ENCODE results near the gene ACE2. TPM values are rescaled to one million over a fixed set of nuclear protein-coding genes. Genes with fewer than 3 reads are reported as not detected.
"Not testable (repeated sequence)": the region's sequence is repeated elsewhere in the genome, so short reads cannot be mapped to it uniquely, and the experiment has no call there.

Gene ACE2
- polyA plus RNA-seq (2011; rRNA removed) (not detected in 2 replicates), polyA minus RNA-seq (2011; rRNA and poly(A)+ RNA removed) (not detected in 2 replicates)

DNA sequence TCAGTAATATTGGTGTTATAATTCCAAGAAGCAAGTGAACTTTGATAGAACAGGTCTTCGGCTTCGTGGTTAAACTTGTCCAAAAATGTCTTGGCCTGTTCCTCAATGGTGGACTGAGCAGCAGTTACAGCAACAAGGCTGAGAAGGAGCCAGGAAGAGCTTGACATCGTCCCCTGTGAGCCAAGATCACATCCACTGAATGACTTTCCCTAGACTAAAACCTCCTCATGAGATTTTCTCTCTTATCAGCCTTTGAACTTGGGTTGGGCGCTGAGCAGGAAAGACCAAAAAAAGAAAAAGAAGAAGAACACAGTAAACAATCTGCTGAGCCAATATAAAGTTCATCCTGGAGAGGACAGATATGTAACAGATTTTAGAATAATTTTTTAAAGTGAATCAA, at the start of gene ACE2:
ACE2 (minus strand) TSS at position 216 of the 400 bp plus-strand sequence; CDS start at position 167, 49 bp downstream.
- DNase-seq (ENCODE audit: low read depth): no peak
- TF ChIP-seq, protein P1, sequence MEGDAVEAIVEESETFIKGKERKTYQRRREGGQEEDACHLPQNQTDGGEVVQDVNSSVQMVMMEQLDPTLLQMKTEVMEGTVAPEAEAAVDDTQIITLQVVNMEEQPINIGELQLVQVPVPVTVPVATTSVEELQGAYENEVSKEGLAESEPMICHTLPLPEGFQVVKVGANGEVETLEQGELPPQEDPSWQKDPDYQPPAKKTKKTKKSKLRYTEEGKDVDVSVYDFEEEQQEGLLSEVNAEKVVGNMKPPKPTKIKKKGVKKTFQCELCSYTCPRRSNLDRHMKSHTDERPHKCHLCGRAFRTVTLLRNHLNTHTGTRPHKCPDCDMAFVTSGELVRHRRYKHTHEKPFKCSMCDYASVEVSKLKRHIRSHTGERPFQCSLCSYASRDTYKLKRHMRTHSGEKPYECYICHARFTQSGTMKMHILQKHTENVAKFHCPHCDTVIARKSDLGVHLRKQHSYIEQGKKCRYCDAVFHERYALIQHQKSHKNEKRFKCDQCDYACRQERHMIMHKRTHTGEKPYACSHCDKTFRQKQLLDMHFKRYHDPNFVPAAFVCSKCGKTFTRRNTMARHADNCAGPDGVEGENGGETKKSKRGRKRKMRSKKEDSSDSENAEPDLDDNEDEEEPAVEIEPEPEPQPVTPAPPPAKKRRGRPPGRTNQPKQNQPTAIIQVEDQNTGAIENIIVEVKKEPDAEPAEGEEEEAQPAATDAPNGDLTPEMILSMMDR (IDR thresholded peaks at IDR 0.05; ENCODE audit: insufficient read depth, low read depth, low read length): no peak
- H3K27me3 ChIP-seq (ENCODE audit: control insufficient read depth, insufficient read depth, low read length): no peaks in the 10 kb centered on the region
- no peaks in the 10 kb centered on the region for H3K36me3 ChIP-seq (ENCODE audit: control insufficient read depth, insufficient read depth, low read length)
- POLR2A ChIA-PET: no interaction called here
- CTCF ChIA-PET: no interaction called here
- H3K4me3 ChIP-seq (ENCODE audit: low read depth, low read length): no peak within 1 kb of the TSS

DNA sequence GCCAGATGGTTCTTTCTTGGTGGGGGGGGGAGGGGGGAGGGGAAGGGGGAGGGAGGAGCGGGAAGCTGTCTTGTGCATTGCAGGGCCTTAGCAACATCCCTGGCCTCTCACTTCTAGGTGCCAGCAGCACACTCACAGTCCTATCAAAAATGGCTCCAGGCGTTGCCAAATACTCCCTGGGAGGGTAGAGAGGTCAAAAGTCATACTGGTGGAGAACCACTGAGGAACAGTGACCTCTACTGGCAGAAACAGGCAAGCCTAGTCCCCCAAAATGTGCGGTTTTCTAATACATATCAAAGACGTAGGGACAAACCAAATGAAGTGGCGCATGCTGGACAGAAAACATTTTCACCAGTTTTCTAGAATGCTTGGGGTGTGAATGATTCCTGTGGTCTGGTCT, 46.8 kb upstream of the ACE2 start:
- H3K36me3 ChIP-seq (ENCODE audit: control insufficient read depth, insufficient read depth, low read length); CTCF ChIA-PET; DNase-seq (ENCODE audit: low read depth); H3K27me3 ChIP-seq (ENCODE audit: control insufficient read depth, insufficient read depth, low read length); H3K4me3 ChIP-seq (ENCODE audit: low read depth, low read length); POLR2A ChIA-PET: not testable (repeated sequence)

DNA sequence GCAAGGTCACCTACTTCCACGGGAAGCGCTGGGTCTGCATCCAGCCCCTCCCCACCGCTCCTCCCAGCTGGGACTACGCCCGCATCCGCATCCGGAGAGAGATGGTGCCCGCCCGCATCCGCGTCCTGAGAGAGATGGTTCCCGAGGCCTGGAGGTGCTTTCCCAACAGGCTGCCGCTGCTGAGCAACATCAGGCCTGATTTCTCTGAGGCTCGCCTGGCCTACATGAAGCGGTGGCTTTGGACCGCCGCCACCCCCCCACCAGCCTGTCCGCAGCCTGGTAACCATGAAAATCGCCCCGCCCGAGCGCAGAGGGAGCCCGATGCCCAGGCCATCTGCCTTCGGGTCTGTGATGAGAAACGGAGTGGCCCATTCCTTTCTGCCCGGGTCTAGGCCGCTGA, 45.8 kb upstream of the ACE2 start:
- ChIA-PET POLR2A (no interaction called here), CTCF (no interaction called here)
- no peaks in the 10 kb centered on the region for H3K36me3 ChIP-seq (ENCODE audit: control insufficient read depth, insufficient read depth, low read length)
- DNase-seq (ENCODE audit: low read depth): no peak
- no peak overlapping the region for H3K4me3 ChIP-seq (ENCODE audit: low read depth, low read length)
- no peaks in the 10 kb centered on the region for H3K27me3 ChIP-seq (ENCODE audit: control insufficient read depth, insufficient read depth, low read length)
- TF ChIP-seq, protein P1 (IDR thresholded peaks at IDR 0.05; ENCODE audit: insufficient read depth, low read depth, low read length): no peak

DNA sequence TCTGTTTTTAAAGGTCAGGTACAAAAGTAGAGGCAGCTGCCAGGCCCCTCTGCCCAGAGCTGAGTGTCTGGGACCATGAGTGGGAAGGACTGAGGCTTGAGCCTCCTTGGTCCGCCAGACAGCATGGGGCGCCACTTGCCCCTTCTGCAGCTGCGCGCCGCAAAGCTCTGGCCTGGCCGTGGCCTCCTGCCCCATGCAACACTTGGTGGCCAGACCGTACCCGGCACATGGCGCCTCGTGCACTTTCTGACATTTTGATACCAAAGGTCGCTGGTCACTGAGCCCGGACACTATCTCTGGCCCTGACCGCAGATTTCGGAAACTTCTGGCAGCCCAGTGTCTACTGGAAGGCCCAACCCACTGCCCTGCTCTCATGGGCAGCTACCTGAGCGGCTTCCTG, 45.3 kb upstream of the ACE2 start:
- CTCF ChIA-PET: no interaction called here
- no peak for DNase-seq (ENCODE audit: low read depth)
- TF ChIP-seq, protein P1 (IDR thresholded peaks at IDR 0.05; ENCODE audit: insufficient read depth, low read depth, low read length): no peak
- Histone ChIP-seq H3K4me3 (ENCODE audit: low read depth, low read length) (no peak overlapping the region), H3K27me3 (ENCODE audit: control insufficient read depth, insufficient read depth, low read length) (no peaks in the 10 kb centered on the region), H3K36me3 (ENCODE audit: control insufficient read depth, insufficient read depth, low read length) (no peaks in the 10 kb centered on the region)
- POLR2A ChIA-PET: no interaction called here

DNA sequence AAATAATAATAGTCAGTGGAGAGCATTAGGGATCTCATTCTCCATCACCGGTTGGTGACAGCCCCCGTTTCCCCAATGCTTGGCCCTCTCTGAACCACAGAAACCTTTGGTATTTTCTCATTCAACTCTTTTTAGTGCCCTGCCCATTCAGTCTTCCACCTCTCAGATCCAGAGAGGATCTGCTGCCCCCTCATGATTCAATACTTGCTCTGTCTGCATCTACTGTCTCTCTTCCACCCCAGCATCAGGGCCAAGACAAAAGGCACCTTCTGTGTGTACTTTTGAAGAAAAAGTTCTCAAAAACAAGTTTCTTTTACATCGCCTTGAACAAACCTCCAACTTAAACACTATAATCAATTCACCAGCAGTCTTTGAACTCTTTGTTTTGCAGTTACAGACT, 44.5 kb upstream of the ACE2 start:
- Histone ChIP-seq H3K4me3 (ENCODE audit: low read depth, low read length) (no peak overlapping the region), H3K27me3 (ENCODE audit: control insufficient read depth, insufficient read depth, low read length) (no peaks in the 10 kb centered on the region), H3K36me3 (ENCODE audit: control insufficient read depth, insufficient read depth, low read length) (no peaks in the 10 kb centered on the region)
- CTCF ChIA-PET: no interaction called here
- TF ChIP-seq, protein P1 (IDR thresholded peaks at IDR 0.05; ENCODE audit: insufficient read depth, low read depth, low read length): no peak
- DNase-seq (ENCODE audit: low read depth): no peak
- POLR2A ChIA-PET: no interaction called here

DNA sequence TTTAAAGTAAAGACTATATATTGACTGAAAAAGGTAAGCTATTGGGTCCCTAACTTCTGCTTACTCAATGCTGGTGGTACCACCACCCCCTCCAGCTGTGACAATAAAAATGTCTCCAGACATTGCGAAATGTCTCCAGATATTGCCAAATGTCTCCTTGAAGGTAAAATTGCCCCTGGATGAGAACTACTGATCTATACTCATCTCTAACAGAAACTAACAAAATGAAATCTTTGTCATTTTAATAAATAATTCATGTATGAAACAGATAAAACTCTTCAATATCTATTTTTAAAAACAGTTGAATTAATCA, 43.8 kb upstream of the ACE2 start:
- Histone ChIP-seq H3K4me3 (ENCODE audit: low read depth, low read length) (no peak overlapping the region), H3K36me3 (ENCODE audit: control insufficient read depth, insufficient read depth, low read length) (no peaks in the 10 kb centered on the region), H3K27me3 (ENCODE audit: control insufficient read depth, insufficient read depth, low read length) (no peaks in the 10 kb centered on the region)
- TF ChIP-seq, protein P1 (IDR thresholded peaks at IDR 0.05; ENCODE audit: insufficient read depth, low read depth, low read length): no peak
- CTCF ChIA-PET: no interaction called here
- POLR2A ChIA-PET: no interaction called here
- no peak for DNase-seq (ENCODE audit: low read depth)

Data from BJ (cell line).